KBM-7 (cell line): ENCODE results near the gene AIDA.
A peak's percentile ranks its signal among the peaks of the same experiment; 100 is the strongest.

ENCODE experiments used
- DNase-seq: peaks from one replicate; pipeline ENCODE4 v3.0.0-alpha.2; 2015
- in situ Hi-C: fragments of 300-500 bp; cut with MboI; formaldehyde crosslinking; loops from 2 replicates; pipeline ENCODE4 v1.14.3; 2020; ENCODE audit warnings: low sequenced_read_pairs, low pct_unique_long_range_greater_than_20kb, mixed read lengths

AIDA gene

DNA sequence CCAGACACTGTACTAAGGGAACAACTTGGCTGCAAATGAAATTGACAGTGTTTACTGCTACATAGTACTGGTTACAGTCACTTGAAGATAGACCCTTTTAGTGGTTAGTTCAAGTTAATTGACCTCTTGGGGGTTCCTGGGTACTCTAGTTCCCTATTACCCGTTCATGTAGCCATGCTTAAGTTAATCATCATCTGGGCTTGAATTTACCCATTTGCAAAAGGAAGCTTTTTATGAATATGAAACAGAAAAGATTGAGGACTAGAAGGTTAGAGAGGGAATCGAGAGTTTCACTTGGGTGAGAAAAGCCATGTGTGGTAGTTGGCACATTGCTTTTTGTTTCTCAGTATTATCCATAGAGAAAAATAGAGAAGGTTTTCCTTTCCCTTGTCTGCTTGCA is 91.7 kb downstream of the AIDA start:
- in situ Hi-C loops = no loop called here
- DNase-seq = no peak

DNA sequence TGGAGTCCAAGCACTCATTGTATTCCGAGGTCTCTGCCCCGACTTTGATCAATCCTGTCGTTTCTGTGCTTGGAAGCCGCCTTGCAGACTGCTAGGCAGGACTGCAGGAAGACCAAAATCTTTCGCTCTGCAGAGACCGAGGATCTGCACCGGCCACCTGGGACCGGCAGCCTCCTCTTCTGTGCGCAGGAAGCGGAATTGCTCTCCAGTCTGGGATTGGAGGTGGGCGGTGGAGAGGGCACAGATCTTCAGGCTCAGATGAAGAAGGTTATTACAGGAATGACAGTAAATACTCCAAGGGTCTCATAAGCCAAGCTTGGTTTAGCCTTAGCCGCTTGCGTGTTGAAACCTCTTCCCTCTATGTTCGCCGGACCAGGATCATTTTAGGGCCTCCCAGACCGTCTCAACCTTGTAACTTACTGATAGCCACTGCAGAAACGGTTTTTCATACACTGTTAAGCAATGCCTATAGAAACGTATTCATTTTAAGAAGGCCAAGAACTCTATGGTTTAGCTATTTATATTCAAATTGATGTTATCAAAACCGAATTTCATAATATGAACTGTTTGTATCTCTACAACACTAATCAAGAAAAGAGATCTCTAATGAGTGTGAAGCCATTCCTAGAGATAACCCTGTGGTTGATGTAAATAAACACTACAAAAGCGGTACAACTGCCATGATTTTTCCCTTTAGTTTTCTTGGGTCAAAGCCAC is 93.3 kb downstream of the AIDA start:
- in situ Hi-C loops = no loop called here
- DNase-seq = peak; percentile 49
